Trophoblast cell (in vitro differentiated cells and primary cell): ENCODE data around the gene C12orf76.
A peak's percentile ranks its signal among the peaks of the same experiment; 100 is the strongest.

Source experiments
- DNase-seq, 2 donors: peaks; one replicate each; pipeline ENCODE4 v3.0.0-alpha.2; 2016
- H2AFZ ChIP-seq: 2 replicates; pipeline ENCODE4 v1.6.1; 2013; ENCODE audit warnings: low read length, moderate library complexity, mild to moderate bottlenecking; ENCODE audit not compliant: insufficient read depth, poor library complexity
- H2AK5ac ChIP-seq: 2 replicates; pipeline ENCODE4 v1.6.1; 2013; ENCODE audit warnings: mild to moderate bottlenecking, low read length
- H2BK120ac ChIP-seq: 2 replicates; pipeline ENCODE4 v1.6.1; 2013; ENCODE audit warnings: low read length, mild to moderate bottlenecking, moderate library complexity; ENCODE audit not compliant: insufficient read depth, poor library complexity
- H2BK12ac ChIP-seq: 2 replicates; pipeline ENCODE4 v1.6.1; 2013; ENCODE audit warnings: mild to moderate bottlenecking, low read length, moderate library complexity
- H2BK5ac ChIP-seq: 2 replicates; pipeline ENCODE4 v1.6.1; 2013; ENCODE audit warnings: low read length, low read depth, moderate library complexity, mild to moderate bottlenecking; ENCODE audit not compliant: poor library complexity
- H3K14ac ChIP-seq: 2 replicates; pipeline ENCODE4 v1.6.1; 2013; ENCODE audit warnings: mild to moderate bottlenecking, low read length
- H3K18ac ChIP-seq: 2 replicates; pipeline ENCODE4 v1.6.1; 2013; ENCODE audit warnings: mild to moderate bottlenecking, low read length
- H3K23ac ChIP-seq: 2 replicates; pipeline ENCODE4 v1.6.1; 2013; ENCODE audit warnings: low read length
- H3K27ac ChIP-seq: 2 replicates; pipeline ENCODE4 v1.5.1; 2013; ENCODE audit warnings: low read depth, mild to moderate bottlenecking, inconsistent platforms, low read length, moderate library complexity
- H3K27me3 ChIP-seq: 2 replicates; pipeline ENCODE4 v1.6.1; 2013; ENCODE audit warnings: inconsistent platforms, mild to moderate bottlenecking, low read length, moderate library complexity; ENCODE audit not compliant: insufficient read depth
- H3K36me3 ChIP-seq, 2 experiments: 1 replicate in 1 of 2; 2 replicates in 1 of 2; pipeline ENCODE4 v1.6.1; 2013; ENCODE audit warnings: low read length in 2 of 2, mild to moderate bottlenecking in 2 of 2, moderate library complexity in 1 of 2; ENCODE audit not compliant: insufficient read depth in 2 of 2, control insufficient read depth in 1 of 2
- H3K4ac ChIP-seq: 2 replicates; pipeline ENCODE4 v1.6.1; 2013; ENCODE audit warnings: low read depth, mild to moderate bottlenecking, low read length, moderate library complexity
- H3K4me1 ChIP-seq, 2 experiments: 1 replicate in 1 of 2; 2 replicates in 1 of 2; pipeline ENCODE4 v1.6.1; 2013; ENCODE audit warnings: low read length in 2 of 2, mild to moderate bottlenecking in 2 of 2, moderate library complexity in 1 of 2; ENCODE audit not compliant: insufficient read depth in 2 of 2, control insufficient read depth in 1 of 2
- H3K4me2 ChIP-seq: 2 replicates; pipeline ENCODE4 v1.6.1; 2013; ENCODE audit warnings: inconsistent platforms, mild to moderate bottlenecking, low read length, moderate library complexity
- H3K4me3 ChIP-seq: 2 replicates; pipeline ENCODE4 v1.5.1; 2013; ENCODE audit warnings: mild to moderate bottlenecking, low read depth, low read length, inconsistent platforms
- H3K79me1 ChIP-seq: one replicate; pipeline ENCODE4 v1.6.1; 2013; ENCODE audit warnings: low read length
- H3K79me2 ChIP-seq: 2 replicates; pipeline ENCODE4 v1.6.1; 2013; ENCODE audit warnings: low read length, mild to moderate bottlenecking; ENCODE audit not compliant: control insufficient read depth, insufficient read depth, poor library complexity
- H3K9ac ChIP-seq: 2 replicates; pipeline ENCODE4 v1.6.1; 2013; ENCODE audit warnings: mild to moderate bottlenecking, low read length
- H3K9me3 ChIP-seq: 2 replicates; pipeline ENCODE4 v1.6.1; 2013; ENCODE audit warnings: low read depth, mild to moderate bottlenecking, control low read depth, inconsistent platforms, low read length; ENCODE audit not compliant: insufficient read depth
- H4K12ac ChIP-seq: 2 replicates; pipeline ENCODE4 v1.6.1; 2013; ENCODE audit warnings: low read depth, mild to moderate bottlenecking, low read length, moderate library complexity
- H4K8ac ChIP-seq: 2 replicates; pipeline ENCODE4 v1.6.1; 2013; ENCODE audit warnings: low read depth, mild to moderate bottlenecking, low read length, moderate library complexity
- H4K91ac ChIP-seq: one replicate; pipeline ENCODE4 v1.6.1; 2013; ENCODE audit warnings: low read depth, mild to moderate bottlenecking, low read length, moderate library complexity
- WGBS: extraction: QIAGEN DNeasy Blood & Tissue Kit; methylation state at CpG from one replicate; pipeline ENCODE4 v1.1.7; 2013; ENCODE audit warnings: missing lambda C conversion rate; ENCODE audit not compliant: insufficient read length, insufficient coverage; ENCODE audit errors: extremely low coverage; 5-methylcytosine and 5-hydroxymethylcytosine counted together

Gene C12orf76

DNA sequence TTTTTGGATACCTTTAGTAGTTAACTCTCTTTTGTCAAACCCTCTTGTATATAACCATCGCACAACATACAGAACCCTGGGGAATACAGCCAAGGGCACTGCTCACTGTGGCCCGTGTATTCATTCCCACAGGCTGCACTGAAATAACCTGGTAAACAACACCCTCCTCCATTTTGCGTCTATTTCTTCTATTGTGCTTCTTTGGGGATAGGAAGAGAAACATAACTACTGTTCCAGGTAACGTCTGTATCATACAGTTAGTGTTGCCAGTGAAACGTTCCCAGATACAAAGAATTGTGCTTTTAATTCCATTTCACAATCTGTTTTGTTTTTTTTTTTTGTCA lies 9.6 kb downstream of the C12orf76 start:
- Histone ChIP-seq H3K4ac (no peak overlapping the region), H3K9ac (no peak overlapping the region), H3K4me1 (peaks cover 6% of the 10 kb centered on the region in 2 experiments), H3K9me3 (no peaks in the 10 kb centered on the region), H2BK12ac (no peak overlapping the region), H3K27ac (peak overlapping the region; percentile 60), H4K8ac (no peak overlapping the region), H3K14ac (no peak overlapping the region), H3K36me3 (peaks cover 9 to 22% of the 10 kb centered on the region in 2 experiments), H3K4me2 (no peak overlapping the region), H3K27me3 (no peaks in the 10 kb centered on the region), H2BK5ac (no peak overlapping the region), H3K18ac (no peak overlapping the region), H3K79me1 (peaks cover 2% of the 10 kb centered on the region), H2AK5ac (no peak overlapping the region), H2AFZ (no peak overlapping the region), H3K23ac (no peak overlapping the region), H4K91ac (no peak overlapping the region), H3K4me3 (no peak overlapping the region), H3K79me2 (no peaks in the 10 kb centered on the region), H4K12ac (no peak overlapping the region), H2BK120ac (no peak overlapping the region)
- DNase-seq = no peak
- WGBS = no CpG with 5 or more reads among the region's 5 CpGs

DNA sequence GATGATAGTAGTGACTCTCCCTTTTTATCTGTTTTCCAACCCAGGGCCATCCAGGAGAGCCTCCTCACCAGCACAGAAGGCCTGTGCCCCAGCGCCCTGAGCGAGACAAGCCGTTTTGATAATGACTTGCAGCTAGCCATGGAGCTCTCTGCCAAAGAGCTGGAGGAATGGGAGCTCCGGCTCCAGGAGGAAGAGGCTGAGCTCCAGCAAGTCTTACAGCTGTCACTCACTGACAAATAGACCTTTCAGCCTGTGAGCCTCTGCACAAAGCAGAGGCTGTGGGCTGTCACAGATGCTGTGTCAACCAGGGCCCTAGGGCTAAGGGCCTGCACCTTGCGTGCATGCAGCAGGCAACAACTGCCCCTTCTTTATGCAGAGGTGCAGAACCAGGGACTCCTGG lies 11.0 kb downstream of the C12orf76 start:
- Histone ChIP-seq H3K27ac (no peak overlapping the region), H3K4me3 (no peak overlapping the region), H3K4me1 (peaks cover 6% of the 10 kb centered on the region in 2 experiments), H4K8ac (no peak overlapping the region), H2AK5ac (no peak overlapping the region), H3K9ac (no peak overlapping the region), H3K18ac (peak overlapping the region; percentile 28), H3K79me1 (peaks cover 2% of the 10 kb centered on the region), H4K91ac (no peak overlapping the region), H3K27me3 (no peaks in the 10 kb centered on the region), H3K14ac (no peak overlapping the region), H3K4me2 (no peak overlapping the region), H2AFZ (no peak overlapping the region), H4K12ac (no peak overlapping the region), H2BK120ac (no peak overlapping the region), H3K9me3 (no peaks in the 10 kb centered on the region), H3K23ac (no peak overlapping the region), H3K4ac (no peak overlapping the region), H3K79me2 (no peaks in the 10 kb centered on the region), H3K36me3 (peaks cover 9 to 21% of the 10 kb centered on the region in 2 experiments), H2BK12ac (no peak overlapping the region), H2BK5ac (no peak overlapping the region)
- DNase-seq = no peak
- WGBS = no CpG with 5 or more reads among the region's 5 CpGs

DNA sequence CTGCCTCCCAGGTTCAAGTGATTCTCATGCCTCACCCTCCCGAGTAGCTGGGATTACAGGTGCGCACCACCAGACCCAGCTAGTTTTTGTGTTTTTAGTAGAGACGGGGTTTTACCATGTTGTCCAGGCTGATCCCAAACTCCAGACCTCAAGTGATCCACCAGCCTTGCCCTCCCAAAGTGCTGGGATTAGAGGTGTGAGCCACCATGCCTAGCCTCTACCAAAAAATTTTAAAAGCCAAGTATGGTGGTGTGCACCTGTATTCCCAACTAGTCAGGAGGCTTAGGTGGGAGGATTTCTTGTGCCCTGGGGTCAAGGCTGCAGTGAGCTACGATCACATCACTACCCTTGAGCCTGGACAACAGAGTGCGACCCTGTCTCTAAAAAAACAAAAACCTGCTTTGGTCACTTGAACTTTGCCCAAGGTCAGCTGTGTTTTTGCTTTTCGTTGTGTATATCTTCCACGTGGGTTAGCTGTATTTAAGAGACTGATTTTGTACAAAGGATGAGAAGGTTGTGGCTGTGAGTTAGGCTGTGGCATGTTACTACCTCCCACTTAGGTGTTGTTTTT lies 12.7 kb downstream of the C12orf76 start:
- no peak for DNase-seq
- H3K9ac ChIP-seq = no peak overlapping the region
- H3K79me2 ChIP-seq = no peaks in the 10 kb centered on the region
- no peak overlapping the region for H2AFZ ChIP-seq
- no peaks in the 10 kb centered on the region for H3K9me3 ChIP-seq
- H3K4me2 ChIP-seq = no peak overlapping the region
- no peak overlapping the region for H4K8ac ChIP-seq
- H3K4ac ChIP-seq = no peak overlapping the region
- peaks cover 2% of the 10 kb centered on the region for H3K79me1 ChIP-seq
- no peaks in the 10 kb centered on the region for H3K27me3 ChIP-seq
- H3K14ac ChIP-seq = no peak overlapping the region
- H4K91ac ChIP-seq = no peak overlapping the region
- no peak overlapping the region for H3K23ac ChIP-seq
- peaks cover 9 to 18% of the 10 kb centered on the region in 2 experiments for H3K36me3 ChIP-seq
- no peak overlapping the region for H2BK5ac ChIP-seq
- peaks cover 6% of the 10 kb centered on the region in 2 experiments for H3K4me1 ChIP-seq
- no peak overlapping the region for H3K27ac ChIP-seq
- H2BK12ac ChIP-seq = no peak overlapping the region
- no peak overlapping the region for H3K4me3 ChIP-seq
- no peak overlapping the region for H3K18ac ChIP-seq
- no peak overlapping the region for H2BK120ac ChIP-seq
- H2AK5ac ChIP-seq = no peak overlapping the region
- no CpG with 5 or more reads among the region's 7 CpGs for WGBS
- H4K12ac ChIP-seq = no peak overlapping the region

- Histone ChIP-seq H3K27ac (no peak overlapping the region), H4K12ac (no peak overlapping the region), H3K9me3 (no peaks in the 10 kb centered on the region), H3K18ac (no peak overlapping the region), H3K4me3 (no peak overlapping the region), H3K79me2 (no peaks in the 10 kb centered on the region), H2AK5ac (no peak overlapping the region), H2BK120ac (no peak overlapping the region), H3K9ac (no peak overlapping the region), H4K8ac (no peak overlapping the region), H3K4ac (no peak overlapping the region), H3K4me1 (peaks cover 2% of the 10 kb centered on the region in 2 experiments), H3K36me3 (peaks cover 12 to 18% of the 10 kb centered on the region in 2 experiments), H4K91ac (no peak overlapping the region), H3K14ac (no peak overlapping the region), H3K79me1 (no peaks in the 10 kb centered on the region), H2BK5ac (no peak overlapping the region), H3K23ac (no peak overlapping the region), H3K27me3 (no peaks in the 10 kb centered on the region), H2BK12ac (no peak overlapping the region), H3K4me2 (no peak overlapping the region), H2AFZ (no peak overlapping the region)
- no CpG with 5 or more reads among the region's 3 CpGs for WGBS
- no peak for DNase-seq
Measured at GRCh38 chr12:110033888-110034287, 14.4 kb downstream of the C12orf76 start.
